Putamen (tissue), 1 donor: ENCODE results near the gene DOCK4.

Source experiments
- DNase-seq: peaks from one replicate; pipeline ENCODE4 v3.0.0-alpha.2; 2016; ENCODE audit warnings: low spot score

DOCK4 gene

DNA sequence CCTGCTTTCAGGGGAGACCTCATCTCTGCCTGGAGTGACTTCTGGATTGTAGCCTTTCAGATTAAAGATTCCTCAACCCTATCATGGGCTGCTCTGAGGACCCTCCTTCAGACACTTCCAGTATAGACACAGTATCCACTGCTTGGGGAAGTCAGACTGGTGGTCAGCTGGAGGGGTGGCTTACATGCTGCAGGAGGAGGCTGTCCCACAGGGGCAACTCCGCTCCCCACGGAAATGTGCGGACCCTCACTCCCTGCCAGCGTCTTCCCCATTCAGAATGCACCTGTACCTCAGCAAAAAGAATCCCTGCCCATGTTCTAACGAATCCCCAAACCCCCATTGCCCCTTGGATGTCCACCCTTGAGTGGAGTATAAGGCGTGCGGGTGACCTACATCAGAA lies 95.5 kb downstream of the DOCK4 start:
- no peak for DNase-seq

GRCh38 chr7:112110175-112110574 lies 96.0 kb downstream of the DOCK4 start:
- no peak for DNase-seq

DNA sequence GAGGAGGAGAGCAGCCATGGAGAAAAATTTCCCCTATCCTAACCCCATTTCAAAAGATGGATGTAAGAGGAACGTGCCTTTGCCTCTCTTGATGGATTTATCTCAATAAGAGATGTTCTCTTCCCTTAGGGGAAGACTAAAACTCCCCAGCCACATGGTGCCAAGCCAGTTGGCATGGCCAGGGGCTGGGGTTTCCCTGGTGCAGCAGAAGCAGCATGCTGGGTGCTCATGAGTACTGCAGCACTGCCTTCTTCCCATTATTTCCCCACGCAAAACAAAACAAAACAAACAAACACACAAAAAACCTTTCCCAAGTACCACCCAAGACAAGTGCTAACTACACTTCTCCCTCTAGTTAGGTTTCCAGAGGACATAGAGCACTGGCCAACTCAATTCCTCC lies 97.2 kb downstream of the DOCK4 start:
- no peak for DNase-seq

GRCh38 chr7:112105584-112106530 lies 100.3 kb downstream of the DOCK4 start:
- no peak for DNase-seq

GRCh38 chr7:112104120-112104519 lies 102.1 kb downstream of the DOCK4 start:
- no peak for DNase-seq

DNA sequence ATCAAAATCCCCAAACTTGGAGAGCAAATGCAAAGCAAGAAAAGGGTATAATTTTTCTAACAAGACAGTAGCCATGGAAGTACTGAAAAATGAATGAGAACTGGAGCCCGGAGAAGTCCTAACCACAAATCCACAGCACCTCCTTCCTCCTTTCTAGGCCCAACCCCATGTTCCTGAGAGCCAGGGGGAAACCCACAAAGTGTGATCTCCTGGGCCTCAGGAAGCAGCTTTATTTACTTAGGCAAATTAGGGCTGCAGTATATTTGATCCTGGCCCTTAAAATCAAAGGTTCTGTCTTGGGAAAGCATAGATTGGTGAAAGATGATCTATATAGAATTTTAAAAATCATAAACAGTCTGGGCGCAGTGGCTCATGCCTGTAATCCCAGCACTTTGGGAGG lies 103.0 kb downstream of the DOCK4 start:
- DNase-seq: no peak

GRCh38 chr7:112101201-112101846 lies 104.9 kb downstream of the DOCK4 start:
- no peak for DNase-seq

DNA sequence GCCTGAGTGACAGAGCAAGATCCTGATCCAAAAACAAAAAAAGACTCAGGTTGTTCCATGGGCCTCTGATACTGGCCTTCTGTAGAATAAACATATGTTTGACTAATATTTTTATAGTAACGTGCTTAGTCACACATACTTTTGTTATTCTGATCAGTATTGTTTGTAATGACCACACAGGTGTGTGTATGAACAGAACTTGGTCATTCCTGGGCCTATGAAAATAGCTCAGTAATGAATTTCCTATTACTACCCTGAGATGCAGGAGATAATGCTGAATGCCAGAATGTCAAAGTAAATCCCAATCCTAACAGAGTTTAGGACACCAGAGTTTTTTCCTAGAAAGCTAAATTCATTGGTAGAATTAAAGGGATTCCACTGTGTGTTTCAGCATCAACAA lies 108.7 kb downstream of the DOCK4 start:
- DNase-seq: no peak

DNA sequence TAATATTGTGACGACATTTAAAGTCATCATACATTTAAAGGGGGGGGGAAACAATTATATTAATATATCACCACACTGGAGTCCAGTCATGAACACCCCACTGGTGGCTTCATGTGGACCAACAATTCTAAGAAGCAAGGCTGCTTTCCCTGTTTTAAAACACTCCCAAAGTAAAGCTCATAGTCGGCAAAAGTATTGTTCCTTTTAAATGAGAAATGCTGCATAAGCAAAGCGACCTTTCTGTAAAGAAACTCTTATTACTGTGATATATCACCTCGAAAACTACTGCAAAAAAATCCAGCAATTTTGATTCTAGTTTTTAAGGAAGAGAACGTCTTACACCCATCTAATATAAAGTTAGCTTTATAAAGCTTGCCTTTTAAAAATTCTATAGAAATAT lies 112.8 kb downstream of the DOCK4 start:
- DNase-seq: no peak

DNA sequence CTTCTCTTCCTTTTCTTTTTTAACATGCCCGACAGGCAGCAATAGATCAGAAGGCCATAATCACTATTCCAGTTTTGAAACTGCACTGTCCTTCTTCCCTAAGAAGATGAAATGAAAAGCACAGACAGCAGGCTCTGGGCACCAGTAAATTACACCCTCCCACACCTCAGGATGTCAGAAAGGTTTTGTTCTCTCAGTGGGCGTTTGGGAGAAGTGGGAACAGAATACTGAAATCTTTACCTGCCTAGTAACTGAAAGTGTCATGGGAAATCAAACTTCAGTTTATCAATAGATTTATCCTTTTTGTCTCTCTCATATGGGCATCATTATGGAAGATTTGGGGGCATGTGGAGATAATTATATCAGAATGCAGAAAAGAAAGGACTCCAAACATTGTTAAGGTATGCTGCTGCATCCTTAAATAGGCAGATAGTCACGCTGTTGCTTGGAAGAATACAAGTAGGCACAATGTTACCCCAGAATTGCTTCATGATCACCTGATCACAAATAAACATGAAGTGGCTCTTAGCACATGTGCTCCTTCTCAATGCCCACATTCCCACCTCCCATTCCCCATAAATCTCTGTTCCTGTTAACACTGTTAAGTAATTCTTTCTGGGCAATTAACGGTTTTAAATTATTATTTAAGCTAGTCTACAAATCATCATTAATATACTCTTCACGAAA lies 113.3 kb downstream of the DOCK4 start:
- DNase-seq: no peak

DNA sequence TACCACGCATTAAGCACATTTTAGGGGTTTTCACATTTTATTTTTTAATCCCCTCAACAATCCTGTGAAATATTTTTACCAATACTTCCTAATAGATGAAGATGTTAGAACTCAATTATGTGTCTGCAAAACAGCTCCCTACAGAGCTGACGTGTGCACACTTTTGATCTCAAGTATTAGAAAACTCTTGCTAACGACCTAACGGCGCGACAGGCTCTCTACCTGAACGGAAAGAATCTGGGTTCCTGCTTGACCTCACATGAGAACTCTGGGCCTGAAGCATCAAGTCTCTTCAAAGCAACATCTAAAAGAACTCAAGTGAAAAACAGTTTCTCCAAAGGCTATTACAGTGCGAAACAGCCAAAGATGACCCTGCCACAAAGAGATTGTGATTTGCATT lies 113.9 kb downstream of the DOCK4 start:
- DNase-seq: no peak

DNA sequence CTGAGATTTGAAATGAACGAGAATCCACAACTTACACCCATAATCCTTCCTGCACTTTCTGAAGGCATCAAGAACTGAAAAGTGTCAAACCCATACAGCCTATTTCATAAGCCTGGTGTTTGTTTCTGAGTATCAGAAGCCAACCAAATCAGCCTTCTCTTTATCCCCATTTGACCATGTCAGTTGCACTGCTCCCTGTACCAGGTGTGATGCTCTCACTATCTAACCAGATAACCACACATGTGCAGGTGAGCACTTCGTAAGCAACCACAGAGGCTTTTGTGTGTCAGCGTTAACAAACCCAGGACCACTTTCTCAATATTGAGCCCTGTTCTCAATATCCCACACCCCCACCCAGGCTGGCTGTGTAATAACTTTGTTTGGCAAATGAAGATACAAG lies 114.4 kb downstream of the DOCK4 start:
- no peak for DNase-seq

GRCh38 chr7:112089551-112089950 lies 116.6 kb downstream of the DOCK4 start:
- no peak for DNase-seq

DNA sequence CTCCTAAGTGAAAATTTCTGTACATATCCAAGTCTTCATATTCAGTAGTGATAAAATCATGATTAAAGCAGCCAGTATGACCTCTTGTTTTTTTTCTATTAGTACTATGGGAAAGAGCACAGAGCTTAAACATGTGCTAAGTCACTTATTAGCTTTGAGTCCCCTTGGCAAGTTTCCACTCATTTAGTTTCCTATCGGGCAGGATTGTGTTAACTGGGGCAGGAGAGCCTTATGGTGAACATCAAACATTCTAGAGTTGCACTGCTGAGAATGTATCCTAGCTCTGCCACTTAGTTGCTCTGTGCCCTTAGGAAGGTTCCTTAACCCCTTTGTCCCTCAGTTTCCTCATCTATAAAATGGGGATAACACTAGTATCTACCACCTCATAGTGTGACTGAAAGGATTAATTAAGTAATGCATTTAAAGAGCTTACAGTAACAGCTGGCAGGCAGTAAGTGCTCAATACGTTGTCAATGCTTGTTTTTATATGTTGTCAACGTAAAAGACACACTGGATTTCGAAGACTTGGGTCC lies 117.6 kb downstream of the DOCK4 start:
- DNase-seq: no peak

GRCh38 chr7:112086496-112087254 lies 119.5 kb downstream of the DOCK4 start:
- DNase-seq: no peak

DNA sequence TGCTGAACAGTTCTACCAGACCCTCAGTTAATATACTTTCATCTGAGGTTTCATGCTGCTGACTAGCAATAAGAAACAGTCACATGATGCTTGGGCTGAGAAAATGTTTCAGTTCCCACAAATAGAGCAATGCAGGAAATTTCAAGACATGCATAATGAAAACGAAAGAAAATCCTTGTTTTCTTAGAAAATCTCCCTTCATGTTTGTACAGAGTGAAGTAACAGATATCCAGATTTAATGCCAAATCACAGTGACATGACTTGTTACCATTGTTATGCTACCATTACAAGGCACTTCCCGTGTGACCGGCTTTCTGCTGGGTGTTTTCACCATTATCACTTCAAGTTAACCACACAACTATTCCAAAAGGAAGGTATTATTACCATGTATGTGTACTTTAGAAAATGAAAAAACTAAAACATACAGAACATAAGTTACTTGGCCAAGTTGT lies 121.7 kb downstream of the DOCK4 start:
- no peak for DNase-seq

- DNase-seq: no peak
Observed at GRCh38 chr7:112083776-112084355, 122.3 kb downstream of the DOCK4 start.

GRCh38 chr7:112082306-112082705 lies 123.9 kb downstream of the DOCK4 start:
- DNase-seq: no peak

GRCh38 chr7:112081778-112082177 lies 124.4 kb downstream of the DOCK4 start:
- DNase-seq: no peak

DNA sequence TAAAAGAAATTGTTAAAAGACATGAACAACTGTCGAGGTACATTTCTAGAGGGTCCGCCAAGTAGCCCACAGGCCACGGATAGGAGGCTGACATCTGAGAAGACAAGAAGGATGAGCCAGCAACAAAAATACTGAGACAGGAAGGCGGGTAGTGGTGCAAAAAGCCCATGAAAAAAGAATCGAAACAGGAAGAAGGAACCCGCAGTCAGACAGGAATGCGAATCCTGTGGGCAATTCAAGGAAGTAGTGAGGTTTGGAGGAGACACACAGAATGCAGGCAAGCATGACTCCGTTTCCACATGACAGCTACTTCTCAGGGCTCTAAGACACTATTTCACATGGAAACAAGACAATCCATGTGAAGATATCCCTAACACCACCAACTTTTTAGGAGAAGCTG lies 125.2 kb downstream of the DOCK4 start:
- DNase-seq: peak; percentile 53

DNA sequence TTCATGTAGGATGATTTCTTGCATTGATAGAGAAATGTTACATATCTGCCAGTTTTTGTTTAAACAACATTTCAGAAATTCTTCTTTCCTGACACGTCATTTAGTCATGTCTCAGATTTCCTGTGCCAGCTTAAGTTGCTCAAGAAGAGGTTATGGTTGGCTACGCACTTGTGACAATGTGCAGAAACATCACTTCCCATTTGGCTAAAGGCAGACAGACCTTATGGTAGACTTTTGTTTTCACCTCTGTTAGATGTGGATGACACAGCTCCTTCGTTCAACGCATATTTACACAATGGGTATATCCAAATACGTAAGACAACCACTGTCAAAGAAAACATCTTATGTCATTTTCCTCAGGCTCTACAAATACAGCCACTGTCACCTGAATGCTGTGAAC lies 125.8 kb downstream of the DOCK4 start:
- no peak for DNase-seq
